GM12873 (cell line): ENCODE measurements around the gene RAB1A.

Experiments
- CTCF ChIP-seq: IDR thresholded peaks from 2 replicates; pipeline ENCODE4 v1.5.1; 2012; ENCODE audit warnings: low read depth, mild to moderate bottlenecking, moderate library complexity, low read length, control low read depth; ENCODE audit not compliant: insufficient read depth; ENCODE audit errors: missing control alignments

RAB1A gene

GRCh38 chr2:65164426-65164891 is 34.6 kb upstream of the RAB1A start:
- TF ChIP-seq CTCF: no peak

- no peak for TF ChIP-seq CTCF
Measured at GRCh38 chr2:65161551-65162100, 31.7 kb upstream of the RAB1A start.

GRCh38 chr2:65159906-65160305 is 30.0 kb upstream of the RAB1A start:
- no peak for TF ChIP-seq CTCF

- TF ChIP-seq CTCF: no peak
Measured at GRCh38 chr2:65159261-65159660, 29.4 kb upstream of the RAB1A start.

- no peak for TF ChIP-seq CTCF
Measured at GRCh38 chr2:65158557-65158956, 28.7 kb upstream of the RAB1A start.

- no peak for TF ChIP-seq CTCF
Measured at GRCh38 chr2:65156041-65156440, 26.1 kb upstream of the RAB1A start.

- TF ChIP-seq CTCF: no peak
Measured at GRCh38 chr2:65153515-65153914, 23.6 kb upstream of the RAB1A start.
